ENCODE results near the gene ASB6.

ASB6 gene

DNA sequence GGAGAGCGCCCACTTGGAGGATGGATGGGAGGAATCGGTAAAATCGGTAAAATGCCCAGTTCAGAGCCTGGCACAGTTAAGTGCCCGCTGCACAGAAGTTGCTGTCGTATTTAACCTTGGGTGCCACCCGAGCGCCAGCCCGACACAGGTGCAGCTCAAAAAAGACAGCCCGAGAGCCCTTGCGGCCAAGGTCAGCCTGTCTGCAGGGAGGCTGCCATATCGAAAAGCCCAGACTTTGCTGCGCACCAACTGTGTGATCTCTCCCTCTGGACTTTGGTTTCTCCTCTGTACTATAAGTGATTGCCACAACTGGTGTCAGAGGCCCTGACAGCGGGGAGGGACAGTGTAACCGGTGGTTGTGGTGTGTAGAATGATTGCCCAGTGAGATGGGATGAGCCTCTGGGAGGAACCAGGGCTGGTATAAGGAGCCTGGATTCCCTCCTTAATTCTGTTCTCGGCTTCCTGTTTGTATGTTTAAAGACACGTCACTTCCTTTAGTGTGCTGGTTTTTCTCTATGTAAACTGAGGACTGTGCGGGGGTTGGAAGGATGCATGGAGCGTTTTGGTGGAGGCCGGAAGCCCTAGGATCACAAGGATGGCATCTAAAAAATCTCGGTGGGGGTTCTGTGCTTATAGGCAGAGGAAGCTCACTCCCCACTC lies 15.2 kb downstream of the ASB6 start:
- no peak for DNase-seq (ENCODE audit: extremely low read depth, insufficient read length)
- no peaks in the 10 kb centered on the region; the same call in 1 of the 2 replicates for H3K36me3 ChIP-seq (ENCODE audit: control insufficient read depth, insufficient read depth, low read length)

DNA sequence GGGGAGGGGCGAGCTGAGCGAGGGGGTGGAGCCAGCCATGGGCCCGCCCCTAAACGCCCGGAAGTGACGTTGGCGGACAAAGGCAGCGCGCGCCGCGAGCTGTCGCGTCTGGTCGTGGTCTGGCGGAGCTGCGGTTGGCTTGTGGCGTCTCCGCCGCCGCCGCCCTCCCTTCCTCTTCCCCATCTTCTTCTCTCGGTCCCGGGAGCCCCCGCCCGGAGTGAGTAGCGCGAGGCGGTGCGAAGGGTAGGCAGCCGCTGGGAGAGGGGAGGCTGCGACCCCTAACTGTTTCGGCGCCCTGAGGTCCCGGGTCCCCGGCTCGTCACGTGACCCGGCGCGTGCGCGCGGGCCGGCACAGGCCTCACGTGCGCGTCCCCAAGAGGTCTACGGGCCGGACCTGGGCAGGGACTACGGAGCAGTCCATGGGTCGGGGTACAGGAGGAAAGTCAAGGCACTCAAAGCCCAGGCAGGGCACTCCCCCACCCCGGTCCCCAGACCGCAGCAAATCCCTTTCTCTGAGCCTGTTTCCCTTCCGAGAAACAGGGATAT lies 15.8 kb downstream of the ASB6 start, which contains the start of gene NTMT1:
TSS of gene NTMT1 (plus strand) at position 85 of the 546 bp plus-strand sequence. CDS start 6,541 bp downstream, outside the sequence.
- no peaks in the 10 kb centered on the region for H3K27me3 ChIP-seq (replicated peaks; ENCODE audit: control insufficient read depth, insufficient read depth, low read length)
- no peak for TF ChIP-seq CTCF (IDR thresholded peaks at IDR 0.05; ENCODE audit: insufficient read depth, low read length, poor library complexity, severe bottlenecking)
- DNase-seq (ENCODE audit: extremely low read depth, insufficient read length), result peak; percentile 90

More for the DNA sequence above, 15.2 kb downstream of the ASB6 start:
- no peaks in the 10 kb centered on the region for H3K27me3 ChIP-seq (replicated peaks; ENCODE audit: control insufficient read depth, insufficient read depth, low read length)
- no peak for TF ChIP-seq CTCF (IDR thresholded peaks at IDR 0.05; ENCODE audit: insufficient read depth, low read length, poor library complexity, severe bottlenecking)
- H3K4me3 ChIP-seq (replicated peaks; ENCODE audit: low read depth, low read length), result peak overlapping the region; percentile 73

DNA sequence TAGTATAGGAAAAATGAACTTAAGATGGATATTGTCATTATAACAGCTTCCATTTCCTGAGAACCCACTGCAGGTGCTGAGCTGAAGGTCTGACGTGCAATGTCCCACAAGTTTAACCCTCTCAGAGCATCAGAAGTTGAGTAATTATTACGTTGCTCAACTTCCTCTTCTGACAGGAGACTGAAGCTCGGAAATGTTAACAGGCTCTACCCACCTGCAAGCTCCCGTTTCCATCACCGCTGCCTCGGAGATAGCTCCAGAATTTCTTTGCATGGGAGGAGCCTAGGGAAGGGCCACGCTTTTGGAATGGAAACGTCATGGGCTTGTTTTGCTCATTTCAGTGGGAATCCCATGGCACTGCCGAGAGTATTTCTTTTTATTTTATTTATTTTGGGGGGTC lies 17.0 kb downstream of the ASB6 start:
- no peak for TF ChIP-seq CTCF (IDR thresholded peaks at IDR 0.05; ENCODE audit: insufficient read depth, low read length, poor library complexity, severe bottlenecking)
- DNase-seq (ENCODE audit: extremely low read depth, insufficient read length), result no peak
- no peaks in the 10 kb centered on the region; the same call in 1 of the 2 replicates for H3K27me3 ChIP-seq (replicated peaks; ENCODE audit: control insufficient read depth, insufficient read depth, low read length)
- no peaks in the 10 kb centered on the region for H3K36me3 ChIP-seq (ENCODE audit: control insufficient read depth, insufficient read depth, low read length)
- H3K4me3 ChIP-seq (replicated peaks; ENCODE audit: low read depth, low read length), result no peak overlapping the region

More for the DNA sequence above, 15.8 kb downstream of the ASB6 start, which contains the start of gene NTMT1:
- H3K4me3 ChIP-seq (replicated peaks; ENCODE audit: low read depth, low read length), result peak within 1 kb of the TSS; percentile 73
- no peaks in the 10 kb centered on the region; the same call in 1 of the 2 replicates for H3K36me3 ChIP-seq (ENCODE audit: control insufficient read depth, insufficient read depth, low read length)

- no peak for DNase-seq (ENCODE audit: extremely low read depth, insufficient read length)
- Histone ChIP-seq H3K27me3 (replicated peaks; ENCODE audit: control insufficient read depth, insufficient read depth, low read length) (no peaks in the 10 kb centered on the region; the same call in 1 of the 2 replicates), H3K36me3 (ENCODE audit: control insufficient read depth, insufficient read depth, low read length) (no peaks in the 10 kb centered on the region), H3K4me3 (replicated peaks; ENCODE audit: low read depth, low read length) (no peak overlapping the region)
- peak; percentile 88 for TF ChIP-seq CTCF (IDR thresholded peaks at IDR 0.05; ENCODE audit: insufficient read depth, low read length, poor library complexity, severe bottlenecking)
Observed at GRCh38 chr9:129624168-129624759, 17.7 kb downstream of the ASB6 start.

DNA sequence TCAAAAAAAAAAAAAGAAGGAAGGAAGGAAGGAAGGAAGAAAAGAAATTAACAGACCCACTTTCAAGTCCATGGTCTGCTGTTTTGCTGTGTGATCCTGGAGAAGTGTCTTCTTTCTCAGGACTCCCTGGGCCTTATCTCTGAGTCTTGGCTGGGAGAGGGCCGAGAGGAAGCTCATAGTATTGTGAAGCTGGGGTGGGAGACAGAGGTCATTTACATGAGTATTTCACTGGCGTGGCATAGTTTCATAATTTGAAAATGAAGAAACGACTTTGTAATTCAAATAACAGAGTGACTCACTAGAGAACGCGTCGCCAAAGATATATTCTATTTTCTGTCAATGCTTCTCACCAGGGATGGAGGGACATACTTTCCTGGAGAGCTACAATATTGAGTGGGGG lies 18.6 kb downstream of the ASB6 start:
- no peak for DNase-seq (ENCODE audit: extremely low read depth, insufficient read length)
- TF ChIP-seq CTCF (IDR thresholded peaks at IDR 0.05; ENCODE audit: insufficient read depth, low read length, poor library complexity, severe bottlenecking), result no peak
- Histone ChIP-seq H3K36me3 (ENCODE audit: control insufficient read depth, insufficient read depth, low read length) (no peaks in the 10 kb centered on the region), H3K4me3 (replicated peaks; ENCODE audit: low read depth, low read length) (no peak overlapping the region), H3K27me3 (replicated peaks; ENCODE audit: control insufficient read depth, insufficient read depth, low read length) (no peaks in the 10 kb centered on the region; the same call in 1 of the 2 replicates)

All from GM06990 (cell line).